GM19043 (cell line): Measurements from ENCODE around the gene LIPM.

Source experiments
- ATAC-seq: cut with Tn5 transposase; IDR thresholded peaks from one replicate; pipeline ENCODE4 v1.9.1; 2021; ENCODE audit warnings: low read depth; ENCODE audit not compliant: unreplicated experiment

The LIPM gene

DNA sequence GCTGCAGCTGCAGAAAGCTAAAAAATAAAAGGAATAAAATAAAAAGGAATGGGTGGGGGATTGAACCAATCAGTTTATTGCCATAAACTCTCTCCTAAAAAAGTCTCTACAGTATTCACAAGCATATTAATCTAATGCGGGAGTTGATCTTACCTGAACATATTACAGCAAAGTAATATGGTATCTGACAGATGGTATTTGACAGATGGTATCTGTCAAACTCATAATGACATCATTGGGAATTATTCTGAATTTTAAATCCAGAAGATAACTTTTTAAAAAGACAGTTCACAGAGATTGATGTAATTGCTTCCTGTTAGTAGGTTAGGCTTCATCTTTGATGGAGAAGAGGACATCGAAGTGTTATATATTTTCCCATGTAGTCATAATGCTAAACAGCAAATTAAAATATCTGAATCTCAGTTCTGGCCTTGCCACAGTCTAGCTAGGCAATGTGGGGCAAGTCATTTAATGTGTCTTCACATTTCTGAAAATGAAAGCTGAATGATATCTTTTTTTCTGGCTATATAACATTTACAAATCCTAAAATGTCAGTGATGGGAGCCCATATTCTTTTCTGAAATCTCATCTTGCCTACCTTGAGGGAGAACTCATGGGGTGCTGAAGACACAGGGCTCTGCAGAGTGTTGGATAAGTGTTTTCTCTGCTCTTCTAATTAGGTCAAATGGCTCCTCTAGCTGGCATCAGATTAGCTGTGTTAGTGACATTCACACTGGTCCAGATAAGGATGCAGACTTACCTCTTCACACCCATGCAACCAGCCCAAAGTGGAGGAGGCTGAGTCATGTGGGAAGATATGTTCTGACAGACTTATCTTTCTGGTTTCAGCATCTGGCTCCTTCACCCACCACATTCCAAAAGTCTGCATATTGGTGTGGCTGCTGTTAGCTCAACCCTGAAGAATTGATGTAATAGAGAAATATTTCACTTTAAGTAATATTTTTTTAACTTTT is 2.1 kb upstream of the LIPM start:
- no peak for ATAC-seq

DNA sequence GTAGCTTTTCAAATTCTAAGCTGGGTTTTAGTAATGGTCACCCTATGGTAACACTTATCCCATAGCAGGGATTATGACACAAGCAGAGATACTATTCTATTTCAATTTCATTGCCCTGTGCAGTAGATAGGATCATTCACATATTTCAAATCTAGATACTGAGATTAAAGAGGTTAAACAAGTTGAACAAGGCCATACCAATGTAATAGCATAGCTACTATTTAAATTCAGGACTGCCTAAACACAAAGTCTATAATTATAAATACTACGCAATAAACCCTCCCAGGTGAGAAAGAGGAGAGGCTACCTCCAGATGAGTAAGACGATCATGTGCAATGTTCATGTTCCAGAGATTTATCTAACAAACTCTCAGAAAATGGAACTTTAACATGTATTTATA is 1.1 kb downstream of the LIPM start:
- no peak for ATAC-seq

GRCh38 chr10:88804083-88804812 is 1.7 kb downstream of the LIPM start:
- no peak for ATAC-seq

DNA sequence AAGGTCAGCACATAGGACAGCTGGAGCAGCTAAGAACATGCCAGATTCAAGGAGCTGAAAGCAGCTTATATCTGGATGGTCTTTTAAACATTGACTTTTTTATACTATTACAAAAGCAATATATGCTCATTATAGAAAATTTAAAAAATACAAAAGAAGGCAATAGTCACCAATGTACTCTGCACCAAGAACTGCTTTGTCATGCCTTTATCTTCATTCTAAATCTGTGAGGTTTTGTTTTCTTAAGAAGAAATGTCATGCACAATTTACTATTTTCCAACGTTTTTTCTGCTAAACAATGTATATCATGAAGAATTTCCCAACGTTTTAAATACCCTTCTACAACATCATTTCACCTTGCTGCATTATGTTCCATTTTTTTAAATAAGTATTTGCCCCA is 2.8 kb downstream of the LIPM start:
- no peak for ATAC-seq

- ATAC-seq: no peak
Observed at GRCh38 chr10:88805924-88806323, 3.4 kb downstream of the LIPM start.

GRCh38 chr10:88809621-88810020 is 7.1 kb downstream of the LIPM start:
- ATAC-seq: no peak

GRCh38 chr10:88810196-88810961 is 7.8 kb downstream of the LIPM start:
- ATAC-seq: no peak

- ATAC-seq: no peak
Observed at GRCh38 chr10:88813200-88813599, 10.7 kb downstream of the LIPM start.

DNA sequence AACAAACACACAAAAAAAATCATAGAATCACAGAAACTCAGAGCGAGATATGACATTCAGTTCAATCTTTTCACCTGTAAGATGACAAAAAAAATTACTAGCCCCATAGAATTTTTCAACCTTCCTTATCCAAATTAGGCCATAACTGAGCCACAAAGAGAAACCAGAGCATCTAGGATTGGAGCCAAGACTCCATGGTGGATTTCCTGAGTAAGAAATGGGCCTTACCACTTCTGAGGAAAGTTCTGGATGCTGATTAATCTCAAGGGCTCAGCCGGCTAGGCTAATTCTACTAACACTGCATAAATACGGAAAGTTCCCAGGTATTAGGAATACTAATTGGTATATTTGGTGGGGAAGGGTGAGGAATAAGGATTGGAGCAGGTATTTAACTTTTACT is 16.8 kb downstream of the LIPM start:
- ATAC-seq: no peak

GRCh38 chr10:88820748-88821401 is 18.3 kb downstream of the LIPM start:
- no peak for ATAC-seq

DNA sequence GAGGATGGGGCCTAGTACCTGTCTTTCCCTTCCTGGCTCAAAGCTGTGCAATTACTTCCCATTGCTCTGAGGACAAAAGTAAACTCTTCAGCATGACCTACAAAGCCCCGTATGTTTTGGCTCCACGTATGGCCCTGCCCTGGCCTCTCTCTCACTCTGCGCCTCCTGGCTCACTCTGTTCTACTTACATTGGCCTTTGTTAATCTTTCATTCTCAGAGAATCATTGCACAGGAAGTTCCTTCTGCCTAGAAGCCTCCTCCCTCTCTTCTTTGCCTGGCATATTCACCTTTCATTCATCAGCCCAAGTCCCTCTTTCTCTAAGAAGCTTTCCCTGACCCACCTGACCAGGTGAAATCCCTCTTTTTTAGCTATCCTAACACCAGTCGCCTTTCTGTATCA is 23.9 kb downstream of the LIPM start:
- no peak for ATAC-seq

DNA sequence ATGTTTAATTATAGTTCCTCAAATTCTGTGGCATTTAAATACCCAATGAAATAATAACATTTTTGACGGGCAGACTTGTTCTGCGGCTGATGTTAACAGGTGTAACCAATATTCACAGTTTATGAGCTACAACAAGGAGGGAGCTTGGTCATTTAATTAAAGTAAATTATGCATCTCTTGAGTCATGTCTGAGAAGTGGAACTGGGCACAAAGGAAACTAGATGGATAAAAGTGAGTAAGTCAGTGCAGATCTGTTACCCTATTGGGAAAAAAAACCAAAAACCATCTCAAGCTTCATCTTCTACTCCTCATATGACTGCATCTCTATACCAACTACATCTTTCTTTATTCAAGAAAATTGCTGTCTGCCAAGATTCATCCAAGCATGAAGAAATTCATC is 25.1 kb downstream of the LIPM start:
- ATAC-seq: no peak

GRCh38 chr10:88828310-88828709 is 25.8 kb downstream of the LIPM start:
- no peak for ATAC-seq

- ATAC-seq: no peak
Observed at GRCh38 chr10:88830643-88831268, 28.2 kb downstream of the LIPM start.

- no peak for ATAC-seq
Observed at GRCh38 chr10:88831709-88832108, 29.2 kb downstream of the LIPM start.

- no peak for ATAC-seq
Observed at GRCh38 chr10:88832376-88832775, 29.8 kb downstream of the LIPM start.

- no peak for ATAC-seq
Observed at GRCh38 chr10:88833156-88833555, 30.6 kb downstream of the LIPM start.

- ATAC-seq: no peak
Observed at GRCh38 chr10:88833723-88834122, 31.2 kb downstream of the LIPM start.

DNA sequence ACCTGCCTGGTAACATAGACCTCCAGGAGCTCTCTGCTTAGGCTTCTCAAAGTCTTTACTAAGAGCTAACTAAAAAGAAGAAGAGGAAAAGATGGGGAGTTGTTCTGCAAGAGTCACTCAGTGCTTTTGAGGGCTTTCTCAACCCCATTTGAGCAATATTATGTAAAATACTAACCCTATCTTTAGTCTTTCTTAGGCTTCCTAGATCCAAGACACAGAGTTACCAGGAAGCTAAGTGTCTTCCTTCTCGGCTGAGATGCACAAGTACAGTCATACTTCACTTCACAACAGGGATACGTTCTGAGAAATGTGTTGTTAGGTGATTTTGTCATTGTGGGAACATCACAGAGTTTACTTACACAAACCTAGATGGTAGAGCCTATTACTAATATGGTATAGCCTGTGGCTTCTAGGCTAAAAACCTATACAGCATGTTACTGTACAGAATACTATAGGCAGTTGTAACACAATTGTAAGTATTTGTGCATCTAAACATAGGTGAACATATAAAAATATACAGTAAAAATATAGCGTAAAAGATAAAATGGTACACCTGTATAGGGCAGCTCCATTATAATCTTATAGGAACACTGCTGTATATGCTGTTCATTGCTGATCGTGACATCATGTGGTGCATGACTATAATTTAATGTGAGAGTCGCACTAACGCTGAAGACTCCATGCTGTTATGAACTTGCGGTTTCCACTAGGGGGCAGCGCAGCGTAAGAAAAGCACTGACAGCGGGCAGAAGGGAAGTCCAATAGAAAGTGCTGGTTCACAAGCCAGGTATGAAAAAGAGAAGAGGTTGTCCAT is 32.8 kb downstream of the LIPM start:
- ATAC-seq: peak; percentile 88
